NCI-H524 treated with DMSO at 0.1 percent for 48 hours (cell line): ENCODE measurements around the gene ENPP3.

Source experiments
- DNase-seq: peaks from one replicate; lab custom pipeline; 2025; lab: John Stamatoyannopoulos, UW

Gene ENPP3

GRCh38 chr6:131636880-131637792, at the start of gene ENPP3:
TSS of gene ENPP3 (plus strand) at chr6:131637302. CDS start at chr6:131637385, 83 bp downstream.
- no peak for DNase-seq

- DNase-seq = no peak
Measured at GRCh38 chr6:131587909-131588308, 49.2 kb upstream of the ENPP3 start.

- DNase-seq = no peak
Measured at GRCh38 chr6:131588643-131589042, 48.5 kb upstream of the ENPP3 start.

- DNase-seq = no peak
Measured at GRCh38 chr6:131592935-131593334, 44.2 kb upstream of the ENPP3 start.

GRCh38 chr6:131594074-131594473, 43.0 kb upstream of the ENPP3 start:
- DNase-seq = no peak

- no peak for DNase-seq
Measured at GRCh38 chr6:131597446-131597845, 39.7 kb upstream of the ENPP3 start.

- no peak for DNase-seq
Measured at GRCh38 chr6:131600716-131601115, 36.4 kb upstream of the ENPP3 start.

- no peak for DNase-seq
Measured at GRCh38 chr6:131602781-131603312, 34.3 kb upstream of the ENPP3 start.

GRCh38 chr6:131613296-131613925, 23.7 kb upstream of the ENPP3 start:
- no peak for DNase-seq

GRCh38 chr6:131615275-131615674, 21.8 kb upstream of the ENPP3 start:
- no peak for DNase-seq

- peak; percentile 91 for DNase-seq
Measured at GRCh38 chr6:131627724-131628682, 9.1 kb upstream of the ENPP3 start, which contains the start of gene MED23. TSS of gene MED23 (minus strand) at chr6:131628242. CDS start at chr6:131628049, 193 bp downstream.

GRCh38 chr6:131628726-131629125, 8.4 kb upstream of the ENPP3 start:
- no peak for DNase-seq

- no peak for DNase-seq
Measured at GRCh38 chr6:131629651-131630050, 7.5 kb upstream of the ENPP3 start.

- DNase-seq = no peak
Measured at GRCh38 chr6:131631625-131632289, 5.3 kb upstream of the ENPP3 start.

GRCh38 chr6:131635384-131636340, 1.4 kb upstream of the ENPP3 start:
- DNase-seq = no peak

GRCh38 chr6:131638013-131638412, 911 bp downstream of the ENPP3 start:
- no peak for DNase-seq

- DNase-seq = no peak
Measured at GRCh38 chr6:131640100-131640499, 3.0 kb downstream of the ENPP3 start.

GRCh38 chr6:131640576-131640975, 3.5 kb downstream of the ENPP3 start:
- DNase-seq = no peak

- DNase-seq = no peak
Measured at GRCh38 chr6:131641554-131641953, 4.5 kb downstream of the ENPP3 start.

- DNase-seq = no peak
Measured at GRCh38 chr6:131642565-131642964, 5.5 kb downstream of the ENPP3 start.
